Esophagus muscularis mucosa (tissue), 4 donors: ENCODE data around the gene ATF3.

Experiments used
- CTCF ChIP-seq, 3 experiments: fragments of 200-600 bp in 2 of 3; fragments of 450-650 bp in 1 of 3; sonication (generic) in 2 of 3; IDR thresholded peaks; one replicate each; pipeline ENCODE4 v1.5.1; 2017 to 2019; ENCODE audit warnings: antibody characterized with exemption in 3 of 3, mild to moderate bottlenecking in 2 of 3, moderate library complexity in 1 of 3
- EP300 ChIP-seq: sonication (generic); formaldehyde crosslinking; IDR thresholded peaks from one replicate; pipeline ENCODE4 v1.6.1; 2017; ENCODE audit warnings: antibody characterized with exemption
- POLR2A ChIP-seq: fragments of 450-650 bp; IDR thresholded peaks from one replicate; pipeline ENCODE4 v1.6.1; 2017; ENCODE audit warnings: antibody characterized with exemption, moderate library complexity, mild to moderate bottlenecking, low read depth

GRCh38 chr1:212566522-212567479, 41.8 kb upstream of the ATF3 start:
- no peak for TF ChIP-seq CTCF (IDR thresholded peaks at IDR 0.05)
- no peak for TF ChIP-seq EP300
- TF ChIP-seq POLR2A, result no peak
